GM19324 (cell line): ENCODE data around the gene BMF.
A peak's percentile ranks its signal among the peaks of the same experiment; 100 is the strongest.

Source experiments
- ATAC-seq: cut with Tn5 transposase; IDR thresholded peaks from one replicate; pipeline ENCODE4 v1.9.1; 2021; ENCODE audit warnings: mild to moderate bottlenecking, moderate library complexity; ENCODE audit not compliant: unreplicated experiment, low FRiP score

Gene BMF

DNA sequence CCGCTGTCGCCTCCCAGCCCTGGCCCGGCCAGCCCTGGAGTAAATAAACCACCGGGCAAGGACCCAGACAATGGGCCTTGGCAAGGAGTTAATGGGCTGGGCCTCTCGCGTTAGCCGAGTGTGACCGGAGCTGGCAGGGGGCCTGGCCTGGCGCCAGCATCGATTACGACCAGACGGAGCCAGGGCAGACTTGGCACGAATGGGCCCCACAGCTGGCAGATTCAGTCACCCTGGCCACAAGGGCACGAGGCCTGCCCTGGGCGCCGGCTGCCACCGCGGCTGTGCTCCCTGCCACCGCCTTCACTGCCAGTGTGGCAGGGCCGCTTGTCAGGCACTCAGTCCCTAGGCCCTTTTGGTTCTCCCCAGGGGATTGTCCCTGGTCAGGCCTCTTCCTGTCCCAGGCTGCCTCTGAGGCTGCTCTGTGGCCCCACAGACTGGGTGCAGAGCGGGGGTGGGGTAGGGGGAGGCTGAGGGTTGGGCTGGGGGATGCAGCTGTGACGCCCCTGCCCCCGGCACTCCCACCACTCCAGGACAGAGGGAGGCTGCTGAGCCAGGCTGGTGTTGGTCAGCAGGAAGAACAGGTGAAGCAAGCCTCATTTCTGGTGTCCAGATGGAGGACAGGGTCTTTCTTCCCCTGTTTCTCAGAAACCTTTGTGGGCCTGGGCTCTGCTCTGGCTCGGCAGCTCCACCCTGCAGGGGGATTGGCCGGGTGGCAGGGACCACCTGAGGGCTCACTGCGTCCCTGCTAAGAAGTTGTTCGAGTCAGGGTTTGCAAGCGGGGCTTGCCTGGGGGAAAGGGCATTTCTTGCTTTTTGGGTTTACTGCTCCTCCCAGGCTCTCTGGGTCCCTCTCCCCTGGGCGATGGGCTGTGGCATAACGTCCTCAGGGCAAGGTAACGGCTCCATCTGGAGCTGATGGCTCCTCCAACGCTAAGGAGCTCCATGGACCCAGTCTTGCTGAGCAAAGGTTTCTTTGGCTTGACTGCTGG, 39.2 kb downstream of the BMF start:
- peak; percentile 67 for ATAC-seq

DNA sequence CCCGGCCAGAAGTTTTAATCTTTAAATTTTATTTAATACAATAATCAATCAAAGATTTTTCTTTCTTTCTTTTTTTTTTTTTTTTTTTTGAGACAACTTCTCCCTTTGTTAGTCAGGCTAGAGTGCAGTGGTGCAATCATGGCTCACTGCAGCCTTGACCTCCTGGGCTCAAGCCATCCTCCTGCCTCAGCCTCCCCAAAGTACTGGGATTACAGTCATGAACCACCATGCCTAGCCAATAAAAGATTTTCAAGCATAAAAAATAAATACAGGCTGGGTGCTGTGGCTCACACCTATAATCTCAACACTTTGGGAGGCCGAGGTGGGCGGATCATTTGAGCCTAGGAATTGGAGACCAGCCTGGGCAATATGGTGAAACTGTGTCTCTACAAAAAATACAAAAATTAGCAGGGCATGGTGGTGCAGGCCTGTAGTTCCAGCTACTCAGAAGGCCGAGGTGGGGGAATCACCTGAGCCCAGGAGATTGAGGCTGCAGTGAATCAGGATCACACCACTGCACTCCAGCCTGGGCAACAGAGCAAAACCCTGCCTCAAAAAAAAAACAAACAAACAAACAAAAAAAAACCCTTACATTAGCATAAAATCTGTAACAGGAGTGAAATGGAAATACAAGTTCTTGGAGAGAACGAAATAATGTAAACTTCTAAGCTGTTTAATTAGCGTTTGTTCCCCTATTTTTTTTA, 40.6 kb downstream of the BMF start:
- no peak for ATAC-seq

GRCh38 chr15:40066589-40066988, 42.1 kb downstream of the BMF start:
- no peak for ATAC-seq

GRCh38 chr15:40065166-40065565, 43.5 kb downstream of the BMF start:
- ATAC-seq, result no peak

DNA sequence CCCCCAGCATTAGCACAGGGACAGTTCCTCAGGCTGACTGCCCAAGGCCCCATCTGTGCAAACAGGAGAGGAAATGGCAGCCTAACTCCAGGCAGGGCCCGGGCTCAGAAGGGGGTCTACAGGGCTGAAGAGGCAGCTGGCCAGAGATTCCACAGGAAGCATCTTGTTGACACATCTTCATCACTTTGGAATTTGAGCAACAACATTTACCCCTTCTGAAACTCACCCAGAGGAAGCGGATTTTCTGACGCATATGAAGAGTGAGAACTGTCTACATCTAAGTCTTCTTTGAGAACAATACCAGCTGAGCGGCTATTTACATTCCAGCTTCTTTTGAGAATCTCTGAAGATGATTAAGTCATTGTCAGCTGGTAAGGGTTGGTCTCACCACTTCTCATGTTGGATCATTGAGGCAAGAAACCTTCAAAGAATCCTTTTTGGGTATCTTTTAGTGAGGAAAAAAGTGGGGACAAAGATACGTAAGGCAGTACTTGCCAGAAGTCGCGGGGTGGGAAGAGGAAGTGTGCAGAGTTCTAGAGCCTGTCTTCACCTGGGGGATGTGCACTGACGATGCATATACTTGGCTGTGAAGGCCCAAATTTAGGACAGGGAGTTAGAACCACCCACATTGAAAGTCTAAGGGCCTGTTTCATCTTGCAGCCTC, 44.3 kb downstream of the BMF start:
- peak; percentile 59 for ATAC-seq

DNA sequence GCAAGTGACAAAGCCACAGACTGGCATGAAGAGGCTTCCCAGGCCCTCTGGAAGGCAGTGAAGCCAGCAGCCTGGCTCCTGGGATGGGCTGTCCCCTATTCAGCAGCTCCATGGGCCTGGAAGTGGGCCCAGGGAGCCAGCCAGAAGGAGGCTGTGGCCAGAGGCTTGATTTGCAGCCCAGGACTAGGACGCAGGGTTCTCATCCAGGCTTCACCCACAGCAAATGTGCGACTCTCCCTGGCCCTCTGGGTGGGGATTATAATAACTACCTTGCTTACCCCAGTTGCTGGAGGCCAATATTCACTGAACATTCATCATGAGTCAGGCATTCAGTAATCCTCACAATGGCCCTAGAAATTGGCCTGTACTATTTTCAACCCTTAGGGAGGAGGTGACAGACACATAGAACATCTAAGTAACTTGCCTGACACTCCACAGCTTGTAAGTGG, 45.1 kb downstream of the BMF start:
- no peak for ATAC-seq

DNA sequence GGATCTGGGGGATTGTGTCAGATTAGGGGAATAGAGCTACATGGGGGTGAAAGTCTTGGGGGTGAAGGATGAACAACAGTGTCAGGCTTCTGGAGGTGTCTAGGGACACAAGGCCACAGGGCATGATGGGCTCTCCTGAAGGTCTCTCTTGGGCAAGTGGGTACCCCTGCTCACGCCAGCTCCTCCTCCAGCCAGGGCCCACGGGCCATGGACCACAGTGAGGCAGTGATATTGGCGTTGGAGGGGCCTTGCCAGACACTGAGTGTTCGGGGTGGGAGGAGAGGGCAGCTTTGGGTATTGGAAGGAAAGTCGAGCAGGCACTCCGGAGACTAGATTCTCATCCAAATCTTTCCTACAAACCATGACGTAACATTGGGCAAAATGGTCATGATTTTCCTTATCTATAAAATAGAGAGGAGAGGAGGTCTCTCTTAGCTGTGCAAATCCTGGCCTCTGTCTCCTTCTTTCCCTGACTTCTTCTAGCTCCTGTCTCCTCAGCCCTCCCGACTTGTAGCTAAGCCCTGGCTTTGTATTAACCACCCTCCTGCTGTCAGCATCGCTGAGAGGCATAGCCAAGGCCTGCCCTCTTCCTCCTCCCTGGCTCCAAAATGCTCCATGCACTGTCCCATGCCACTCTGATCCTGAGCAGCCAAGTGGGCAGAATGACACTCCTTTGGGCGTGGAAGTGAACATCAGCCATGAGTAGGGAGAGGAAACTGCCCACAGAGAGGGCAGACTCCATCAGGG, 45.7 kb downstream of the BMF start:
- ATAC-seq, result no peak

GRCh38 chr15:40061212-40061901, 47.3 kb downstream of the BMF start:
- no peak for ATAC-seq

GRCh38 chr15:40060236-40060961, 48.3 kb downstream of the BMF start:
- no peak for ATAC-seq

GRCh38 chr15:40059821-40060220, 48.9 kb downstream of the BMF start:
- ATAC-seq, result no peak

DNA sequence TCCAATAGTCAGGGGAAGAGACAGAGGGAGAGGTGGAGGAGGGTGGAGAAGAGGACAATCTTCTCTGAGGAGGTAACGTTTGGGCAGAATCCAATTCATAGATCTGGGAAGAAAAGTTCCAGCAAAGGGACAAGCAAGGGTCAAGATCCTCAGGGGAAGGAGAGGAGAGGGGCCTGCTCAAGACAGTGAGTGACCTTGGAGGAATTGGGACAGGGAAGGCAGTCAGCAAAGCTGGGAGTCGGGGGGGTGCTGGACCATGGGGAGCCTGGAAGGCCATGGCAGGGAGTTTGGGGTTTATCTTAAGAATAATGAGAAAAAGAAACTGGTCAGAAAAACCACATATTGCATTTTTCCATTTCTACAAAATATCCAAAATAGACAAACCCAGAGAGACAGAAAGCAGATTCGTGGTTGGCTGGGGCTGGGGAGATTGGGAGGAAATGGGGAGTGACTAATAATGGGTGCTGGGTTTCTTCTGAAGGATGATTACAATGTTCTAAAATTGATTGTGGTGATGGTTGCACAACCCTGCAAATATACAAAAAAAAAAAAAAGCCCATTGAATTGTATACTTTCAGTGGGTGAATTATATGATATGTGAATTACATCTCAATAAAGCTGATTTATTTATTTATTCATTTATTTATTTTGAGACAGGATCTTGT, 50.1 kb downstream of the BMF start:
- no peak for ATAC-seq

DNA sequence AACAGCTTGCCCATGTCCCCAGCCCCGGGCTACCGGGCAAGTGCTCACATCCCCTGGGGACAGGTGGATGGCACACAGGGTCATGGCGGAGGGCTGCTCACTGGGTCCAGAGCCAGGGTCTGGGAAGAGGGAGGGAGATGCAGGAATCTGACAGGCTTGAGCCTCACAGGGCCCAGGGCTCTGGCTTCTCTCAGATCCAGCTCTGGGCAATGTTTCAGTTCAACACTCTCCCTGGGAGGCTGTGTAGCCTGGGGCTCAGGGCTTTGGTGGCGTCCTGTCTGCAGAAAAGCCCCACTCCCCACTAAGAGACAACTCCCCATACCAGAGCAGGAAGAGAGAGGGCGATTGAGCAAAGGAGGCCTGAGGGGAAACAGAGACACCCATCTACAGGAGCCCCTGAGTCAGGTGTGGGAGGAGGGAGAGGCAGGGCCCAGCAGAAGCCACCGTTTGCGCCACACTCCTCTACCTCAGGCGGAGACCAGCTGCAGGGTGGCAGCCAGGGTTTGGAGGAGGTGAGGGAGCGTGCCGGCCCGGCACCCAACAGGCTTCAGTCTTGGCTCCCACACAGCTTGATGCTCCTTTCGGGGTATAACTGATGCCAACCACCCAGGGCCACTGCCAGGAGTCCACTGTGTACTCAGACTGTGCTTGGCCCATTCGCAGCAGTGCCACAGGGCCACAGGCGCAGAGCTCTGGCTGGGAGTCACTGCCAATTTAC, 52.9 kb downstream of the BMF start:
- ATAC-seq, result no peak

DNA sequence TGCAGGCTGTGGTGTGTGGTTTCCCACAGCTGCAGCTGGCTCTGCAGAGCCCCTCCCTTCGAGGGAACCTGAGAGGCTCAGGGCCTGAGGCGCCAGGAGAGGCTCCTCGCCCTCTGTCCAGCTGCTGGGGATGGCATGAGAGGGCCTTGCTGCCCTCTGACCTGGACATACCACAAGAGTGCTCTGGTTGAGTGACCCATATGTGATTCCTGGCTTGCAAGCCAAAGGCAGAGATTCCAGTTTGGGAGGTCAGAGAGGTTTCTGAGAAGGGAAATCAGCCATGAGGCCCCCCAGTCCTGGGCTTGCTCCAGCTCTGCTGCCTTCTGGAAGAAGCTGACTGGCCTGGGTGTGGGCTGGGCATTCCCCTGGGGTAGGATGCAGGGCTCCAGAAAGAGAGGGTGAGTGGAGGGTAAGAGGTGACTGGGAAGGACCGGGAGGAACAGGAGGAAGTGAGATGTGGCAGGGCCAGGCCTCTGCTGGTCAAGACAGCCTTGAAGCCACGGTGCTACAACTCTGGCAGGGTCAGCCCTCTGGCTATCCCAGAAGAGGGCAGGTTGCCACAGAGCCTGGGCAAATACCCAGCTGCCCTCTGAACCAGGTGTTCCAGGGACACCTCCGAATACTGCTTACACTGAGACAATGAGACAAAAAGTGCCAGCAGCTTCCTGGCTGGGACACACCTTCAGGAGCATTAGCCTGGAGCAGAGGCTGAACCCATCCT, 53.7 kb downstream of the BMF start:
- peak; percentile 83 for ATAC-seq

DNA sequence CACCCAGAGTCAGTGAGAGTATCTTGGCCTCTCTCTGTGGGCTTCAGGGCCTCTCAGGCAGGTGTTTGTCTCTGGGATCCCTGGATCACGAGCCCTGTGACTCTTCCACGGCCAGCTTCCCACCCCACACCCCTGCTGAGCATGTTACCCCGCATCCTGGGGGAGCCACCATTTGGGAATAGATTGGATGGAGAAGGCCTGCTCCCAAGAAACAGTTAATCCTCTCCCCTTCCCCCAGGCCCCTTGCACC, 54.1 kb downstream of the BMF start:
- ATAC-seq, result peak; percentile 38

- peak; percentile 14 for ATAC-seq
Measured at GRCh38 chr15:40053831-40054604, 54.7 kb downstream of the BMF start.

GRCh38 chr15:40053079-40053830, 55.4 kb downstream of the BMF start:
- no peak for ATAC-seq
